ENCODE data around the gene ATXN7L2. TPM values are rescaled to one million over a fixed set of nuclear protein-coding genes. Genes with fewer than 3 reads are reported as not detected.

The ATXN7L2 gene
- total and polyA plus RNA-seq, 2 of the 8 experiments (the other 6 are each of a cell fraction or from before 2014, with no cell fraction given), result 8.1 to 9.3 TPM

- H4K91ac ChIP-seq (replicated peaks; ENCODE audit: insufficient read length, low read length), result no peak overlapping the region
- no peak overlapping the region for H3K56ac ChIP-seq (replicated peaks; ENCODE audit: insufficient read length, low read depth, low read length)
- no peak overlapping the region for H3K4me2 ChIP-seq (ENCODE audit: insufficient read depth in 1 of 2, low read depth in 2 of 2, low read length in 2 of 2)
- peaks cover 0 to 6% (median 1%) of the 10 kb centered on the region in 4 experiments; a peak in 4 of 7 replicates for H3K4me1 ChIP-seq (replicated peaks in 1 of 4; ENCODE audit: control insufficient read depth in 3 of 4, insufficient read depth in 4 of 4, low read length in 3 of 4)
- H3K79me1 ChIP-seq (ENCODE audit: low read depth, low read length), result no peaks in the 10 kb centered on the region
- H2AFZ ChIP-seq (ENCODE audit: low read length), result no peak overlapping the region
- no peak overlapping the region for H2BK12ac ChIP-seq (ENCODE audit: low read depth, low read length)
- H3K79me2 ChIP-seq (ENCODE audit: control insufficient read depth in 1 of 2, insufficient read depth in 2 of 2, low read length in 2 of 2), result no peaks in the 10 kb centered on the region
- H3K14ac ChIP-seq (ENCODE audit: insufficient read length), result no peak overlapping the region
- FAIRE-seq, result no peak
- no peaks in the 10 kb centered on the region for H3K36me3 ChIP-seq (ENCODE audit: control insufficient read depth in 2 of 4, insufficient read depth in 4 of 4, low read length in 3 of 4)
- no peak overlapping the region for H3K23ac ChIP-seq (ENCODE audit: insufficient read length)
- ChIA-PET CTCF (ENCODE audit: partially characterized antibody) (interaction anchor here (0.6 to 1.7 kb wide), 3 partner anchors 11 to 60 kb away, joined by 3 to 6 read pairs (median 4); partner anchors contain the start of gene ATXN7L2), POLR2A (ENCODE audit: partially characterized antibody) (interaction anchor here (1.0 kb wide), 1 partner anchor 212 kb away, joined by 3 read pairs; no protein-coding TSS in a partner anchor)
- no peak overlapping the region for H3K9ac ChIP-seq (replicated peaks in 1 of 4; ENCODE audit: extremely low read depth in 1 of 4, low read depth in 3 of 4, low read length in 3 of 4)
- H4K8ac ChIP-seq (ENCODE audit: extremely low read depth, insufficient read depth, low read length), result no peak overlapping the region
- TF ChIP-seq SRF (IDR thresholded peaks at IDR 0.05; ENCODE audit: low read depth, low read length) (no peak), RNF2 (IDR thresholded peaks at IDR 0.05; ENCODE audit: borderline replicate concordance, low read depth, low read length, missing control alignments, poor library complexity, severe bottlenecking) (no peak), CEBPB (IDR thresholded peaks at IDR 0.05; ENCODE audit: low read depth, low read length) (no peak)
- no peak overlapping the region for H3K4ac ChIP-seq (replicated peaks; ENCODE audit: insufficient read length, low read depth, low read length)
- no peak overlapping the region for H3K27ac ChIP-seq (ENCODE audit: low read depth, low read length)
- H2BK5ac ChIP-seq (ENCODE audit: low read depth, low read length), result no peak overlapping the region
- no peak overlapping the region for H2AK5ac ChIP-seq (ENCODE audit: low read depth, low read length)
- no peak overlapping the region for H2BK15ac ChIP-seq (ENCODE audit: low read length)
- no peak overlapping the region for H2BK20ac ChIP-seq (ENCODE audit: low read length)
- H3K23me2 ChIP-seq (ENCODE audit: low read depth, low read length), result no peaks in the 10 kb centered on the region
- no peaks in the 10 kb centered on the region for H3K9me3 ChIP-seq (ENCODE audit: insufficient read depth in 2 of 2, low read depth in 1 of 2, low read length in 1 of 2)
- H3K4me3 ChIP-seq (ENCODE audit: extremely low read depth in 1 of 4, insufficient read depth in 2 of 4, low read depth in 3 of 4, low read length in 4 of 4), result no peak overlapping the region
- H4K5ac ChIP-seq (ENCODE audit: insufficient read length, low read depth, low read length), result no peak overlapping the region
- 61% methylated on average over 3 of the region's 3 CpGs; no CpG with 5 or more reads in 1 of the 2 experiments for WGBS, 2 experiments (ENCODE audit: extremely low coverage in 1 of 2, insufficient coverage in 1 of 2, insufficient read length in 1 of 2, insufficient replicate concordance in 2 of 2, low coverage in 1 of 2, low lambda C conversion rate in 2 of 2, missing lambda C conversion rate in 1 of 2)
- H2BK120ac ChIP-seq (replicated peaks; ENCODE audit: low read depth, low read length), result no peak overlapping the region
- no peak overlapping the region for H3K18ac ChIP-seq (ENCODE audit: extremely low read depth, low read length)
- no peaks in the 10 kb centered on the region for H4K20me1 ChIP-seq (replicated peaks in 1 of 2; ENCODE audit: control insufficient read depth in 1 of 2, insufficient read depth in 2 of 2, low read length in 2 of 2)
- no peak for DNase-seq (ENCODE audit: low read depth in 1 of 2, low spot score in 2 of 2)
- peaks cover 1 to 10% (median 7%) of the 10 kb centered on the region in 4 experiments for H3K27me3 ChIP-seq (replicated peaks in 1 of 4; ENCODE audit: control insufficient read depth in 3 of 4, extremely low read depth in 1 of 4, insufficient read depth in 3 of 4, low read length in 3 of 4)
Measured at GRCh38 chr1:109472779-109473178, 10.9 kb upstream of the ATXN7L2 start.
